Activated CD8-positive, alpha-beta memory T cell treated with anti-CD3 and anti-CD28 coated beads for 1 hour (primary cell): ENCODE data around the gene AK9.

Experiments
- DNase-seq, 2 donors: peaks; one replicate each; pipeline ENCODE4 v3.0.0-alpha.2; 2020; ENCODE audit warnings: low read depth in 1 of 2; ENCODE audit errors: extremely low read depth in 1 of 2

The AK9 gene

DNA sequence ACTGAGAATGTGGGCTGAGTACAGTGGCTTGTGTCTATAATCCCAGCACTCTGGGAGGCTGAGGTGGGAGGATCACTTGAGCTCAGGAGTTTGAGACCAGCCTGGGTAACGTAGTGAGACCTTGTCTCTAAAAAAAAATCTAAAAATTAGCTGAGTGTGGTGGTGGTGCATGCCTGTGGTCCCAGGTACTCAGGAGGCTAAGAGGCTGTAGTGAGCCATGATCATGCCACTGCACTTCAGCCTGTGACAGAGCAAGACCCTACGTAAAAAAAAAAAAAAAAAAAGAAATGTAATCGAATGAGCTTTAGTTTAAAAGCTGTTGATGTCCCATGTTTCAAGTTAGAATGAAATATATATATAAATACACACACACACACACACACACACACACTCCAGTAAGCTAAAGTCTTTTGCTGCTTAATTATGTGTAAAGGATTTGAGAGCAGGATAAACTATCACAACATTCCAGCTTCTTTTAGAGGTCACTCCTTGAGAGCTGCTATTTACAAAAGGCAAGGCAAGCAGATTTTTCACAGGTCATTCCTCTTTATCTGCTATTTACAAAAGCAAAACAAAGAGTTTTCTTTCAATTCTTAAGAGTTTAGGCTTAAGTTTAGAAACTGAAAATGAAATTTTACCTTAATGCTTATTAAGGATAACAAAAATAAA is 230.7 kb downstream of the AK9 start:
- DNase-seq, result no peak

DNA sequence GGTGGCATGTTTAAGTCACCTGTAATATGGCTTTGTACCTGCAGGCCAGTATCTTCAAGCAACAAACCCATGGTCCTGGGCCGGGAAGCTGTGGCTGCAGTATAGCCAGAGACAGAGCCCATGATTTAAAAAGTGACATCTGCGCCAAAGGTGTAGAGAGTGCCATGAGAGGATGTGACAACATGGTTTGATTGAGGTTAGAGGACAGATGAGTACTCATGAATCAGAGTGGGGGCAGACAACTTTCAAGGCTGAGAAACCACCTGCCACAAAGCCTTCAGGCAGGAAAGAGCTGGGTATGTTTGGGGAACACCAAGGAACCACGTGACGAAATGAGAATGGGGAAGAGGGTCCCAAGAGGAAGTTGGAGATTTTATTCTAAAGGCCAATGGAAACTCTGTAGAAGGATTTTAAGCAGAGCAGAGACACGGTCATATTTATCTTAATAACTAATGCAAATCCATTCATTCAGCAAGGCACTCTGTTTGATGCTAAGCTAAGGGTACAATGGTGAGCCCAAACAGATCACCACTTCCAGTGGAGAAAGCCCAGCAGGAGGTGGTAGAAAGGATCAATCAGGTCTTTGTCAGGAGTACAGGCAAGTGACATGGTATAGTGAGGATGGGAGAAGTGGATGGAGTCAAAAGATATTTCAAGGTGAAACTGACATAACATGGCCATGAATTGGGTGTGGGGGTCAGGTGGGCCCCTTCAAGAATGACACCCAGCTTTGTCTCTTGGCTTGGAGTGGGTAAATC is 232.0 kb downstream of the AK9 start:
- DNase-seq, result no peak

DNA sequence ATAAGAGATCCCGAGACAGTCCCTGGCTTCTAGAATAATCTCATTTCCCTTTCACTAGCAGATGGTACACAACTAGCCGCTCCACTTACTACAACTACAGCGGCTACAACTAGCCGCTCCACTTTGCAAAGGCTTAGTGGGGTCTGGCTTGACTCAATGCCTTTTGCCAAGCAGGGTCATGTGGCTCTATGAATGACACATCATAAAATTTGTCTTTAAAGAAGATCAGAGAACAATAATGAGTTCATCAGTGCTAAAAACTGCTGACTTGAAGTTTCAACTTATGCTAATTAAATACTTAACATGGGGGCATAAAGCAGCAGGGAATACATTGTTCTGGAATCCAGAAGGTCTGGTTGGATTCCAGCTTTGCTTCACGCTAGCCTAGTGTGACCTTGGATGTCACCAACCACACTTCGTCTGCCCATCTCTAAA is 233.4 kb downstream of the AK9 start:
- DNase-seq, result no peak

DNA sequence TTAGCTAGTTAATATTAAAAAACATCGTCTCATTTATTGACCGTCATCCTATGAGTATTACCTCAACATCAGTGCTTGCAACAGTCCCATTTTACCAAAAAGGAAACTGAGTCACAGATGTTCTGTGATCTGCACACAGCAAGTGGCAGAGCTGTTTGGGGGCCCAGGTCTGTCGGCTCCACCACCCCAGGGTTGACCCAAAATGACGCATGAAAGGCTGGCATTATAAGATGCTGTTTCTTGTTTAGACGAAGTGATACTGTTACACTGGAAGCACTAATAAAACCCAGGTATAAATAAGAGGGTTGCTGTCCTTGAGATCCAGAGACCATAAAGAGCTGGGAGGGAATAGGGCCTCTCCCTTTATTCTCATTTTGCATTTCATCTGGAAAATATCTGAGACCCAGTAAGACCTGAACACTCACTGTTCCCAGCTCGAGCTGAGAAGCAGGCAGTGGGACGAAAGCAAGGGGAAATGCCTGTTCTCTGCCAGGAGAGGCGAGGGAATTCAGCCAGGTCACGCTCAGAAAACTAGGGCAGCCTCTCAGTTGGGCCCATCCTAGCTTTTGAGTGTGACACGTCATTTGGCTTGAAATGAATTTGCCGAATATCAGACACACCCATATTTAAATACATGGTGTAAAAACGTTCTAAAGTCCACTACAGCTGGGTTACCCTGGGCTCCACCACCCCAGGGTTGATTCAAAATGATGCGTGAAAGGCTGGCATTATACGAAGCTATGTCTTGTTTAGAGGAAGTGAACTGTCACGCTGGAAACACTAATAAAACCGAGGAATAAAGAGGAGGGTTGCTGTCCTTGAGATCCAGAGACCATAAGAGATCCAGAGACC is 234.1 kb downstream of the AK9 start:
- no peak for DNase-seq

DNA sequence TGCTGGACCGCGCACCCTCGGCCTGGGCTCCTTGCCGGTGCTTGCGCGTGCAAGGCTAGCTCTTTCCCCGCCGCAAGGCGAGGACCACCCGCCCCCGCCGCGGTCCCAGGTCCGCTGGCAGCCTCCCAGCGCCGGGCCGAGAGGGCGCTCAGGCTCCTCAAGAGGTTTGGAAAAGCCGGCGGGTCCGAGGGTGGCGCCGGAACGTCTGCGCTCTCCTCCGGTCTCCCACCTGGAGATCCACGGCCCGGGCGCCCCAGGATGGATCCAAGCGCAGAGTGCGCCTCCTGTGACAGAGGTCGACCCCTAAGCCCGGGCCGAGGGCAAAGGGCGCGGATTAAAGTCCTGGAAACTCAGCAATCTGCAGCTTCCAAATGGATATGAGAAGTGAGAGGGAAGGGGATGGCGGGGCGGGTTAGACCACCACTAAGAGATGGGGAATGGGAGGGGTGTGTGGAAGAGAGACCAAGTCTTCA is 234.9 kb downstream of the AK9 start:
- no peak for DNase-seq

DNA sequence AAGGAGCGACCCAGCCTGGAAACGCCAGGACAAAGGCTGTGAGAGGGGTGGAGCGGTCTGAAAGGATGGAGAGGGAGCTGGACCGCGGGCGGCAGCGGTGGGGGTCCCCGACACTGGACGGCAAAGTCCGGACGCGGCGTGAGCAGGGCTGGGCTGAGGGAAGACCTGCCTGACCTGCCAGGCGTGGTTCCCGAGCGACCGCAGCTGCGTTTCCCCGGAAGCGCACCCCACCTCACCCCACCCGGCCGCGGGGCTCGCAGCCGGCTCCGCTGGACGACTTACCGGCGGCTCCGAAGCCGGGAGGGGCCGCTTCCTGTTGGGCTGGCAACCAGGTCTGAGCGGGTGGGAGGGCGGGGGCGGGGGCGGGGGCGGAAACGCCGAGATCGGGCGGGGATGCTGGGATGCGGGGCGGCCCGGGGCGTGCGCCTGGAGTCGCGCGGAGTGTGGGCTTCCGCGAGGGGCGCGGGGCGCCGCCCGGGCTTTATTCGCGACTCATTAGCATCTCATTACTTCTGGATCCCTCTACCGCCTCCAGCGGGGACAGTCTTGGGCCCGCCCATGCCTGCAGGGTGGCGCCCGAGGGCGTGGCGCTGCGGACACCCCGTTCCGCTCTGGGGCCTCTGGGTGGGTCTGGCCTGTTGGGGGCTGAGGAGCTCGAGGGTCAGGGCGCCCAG is 235.4 kb downstream of the AK9 start, which contains the start of gene MICAL1:
TSS of gene MICAL1 (minus strand) at position 336 of the 674 bp plus-strand sequence. CDS start 1,576 bp downstream, outside the sequence.
- DNase-seq, result peak; percentile 36 to 54

DNA sequence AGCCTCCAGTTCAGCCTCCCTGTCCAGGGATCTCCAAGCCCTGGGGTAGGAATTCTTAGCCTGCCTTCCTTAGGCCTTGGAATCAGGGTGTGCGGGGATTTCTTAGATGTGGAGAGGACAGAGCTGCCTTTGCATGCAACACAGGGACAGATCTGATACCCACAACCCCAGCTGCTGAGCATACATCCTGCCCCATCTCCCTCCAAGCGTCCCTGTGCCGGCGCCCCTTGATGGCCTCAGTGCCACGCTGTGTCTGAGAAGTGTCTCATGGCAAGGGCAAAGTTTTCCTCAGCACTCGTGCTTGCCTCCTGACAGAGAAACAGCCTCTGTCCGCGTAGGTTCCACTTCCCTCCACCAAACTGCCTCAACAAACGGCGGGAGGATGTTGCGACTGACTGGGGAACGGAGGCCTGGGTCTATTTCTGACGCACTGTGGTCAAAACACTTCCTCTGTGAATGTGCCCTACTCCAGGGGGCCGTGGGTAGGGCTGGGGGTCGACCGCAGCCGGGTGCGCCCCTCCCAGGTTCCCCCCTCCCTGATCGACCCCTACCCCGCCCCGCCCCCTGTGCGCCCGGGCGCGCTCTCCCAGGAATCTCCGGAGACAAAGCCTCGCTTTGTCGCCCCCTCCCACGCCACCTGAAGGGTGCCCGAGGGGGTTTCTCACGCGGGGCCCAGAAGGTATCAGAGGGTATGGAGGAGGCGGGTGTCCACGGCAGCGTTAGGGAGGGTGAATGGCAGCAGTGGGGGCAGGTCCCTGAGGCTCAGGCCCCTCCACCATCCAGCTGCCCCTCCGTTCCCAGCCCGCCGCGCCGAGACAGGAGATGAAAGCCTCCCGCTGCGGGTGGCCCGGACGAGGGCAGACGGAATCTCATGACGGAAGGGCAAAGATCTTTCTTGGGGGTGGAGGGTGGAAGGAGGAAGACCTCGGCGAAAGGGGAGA is 236.2 kb downstream of the AK9 start:
- DNase-seq, result peak; percentile 43 to 71

DNA sequence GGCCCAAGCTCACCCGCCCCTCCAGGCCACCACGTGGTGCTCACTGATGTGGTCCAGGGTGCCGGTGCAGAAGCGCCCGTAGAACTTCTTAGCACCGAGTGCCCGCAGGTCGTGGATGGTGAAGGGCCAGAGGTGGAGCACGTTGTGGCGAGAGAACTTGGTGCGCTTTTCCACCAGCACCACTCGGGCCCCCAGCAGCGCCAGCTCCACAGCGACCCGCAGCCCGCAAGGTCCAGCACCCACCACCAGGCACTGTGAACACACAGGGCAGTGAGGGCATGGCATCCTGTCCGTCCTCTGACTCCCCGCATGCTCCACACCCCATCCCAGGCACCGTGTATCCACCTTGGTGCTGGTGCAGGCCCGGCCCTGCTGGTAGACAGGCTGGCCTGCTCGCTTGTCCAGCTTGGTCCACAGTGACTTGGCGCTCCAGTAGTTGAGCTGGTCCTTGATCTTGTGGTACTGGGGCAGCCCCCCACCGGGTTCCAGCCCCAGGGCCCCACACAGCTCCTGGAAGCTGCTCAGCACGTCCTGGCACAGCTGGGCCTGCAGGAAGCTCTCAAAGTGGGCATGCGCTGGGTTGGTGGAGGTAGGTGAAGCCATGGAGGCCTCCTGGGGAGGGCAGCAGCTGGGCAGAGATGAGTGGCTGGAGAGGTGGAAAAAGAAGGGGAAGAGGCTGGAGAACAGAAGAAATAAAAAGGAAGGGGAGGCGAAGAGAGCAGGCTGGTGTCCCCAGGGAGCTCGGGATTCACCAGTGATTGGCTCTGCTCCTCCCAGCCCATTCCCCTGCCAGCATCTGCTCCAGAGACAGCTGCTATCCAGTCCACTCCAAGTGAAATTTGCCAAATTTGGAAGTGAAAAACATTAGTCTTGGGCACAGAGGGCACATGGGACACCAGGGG is 237.2 kb downstream of the AK9 start:
- no peak for DNase-seq

DNA sequence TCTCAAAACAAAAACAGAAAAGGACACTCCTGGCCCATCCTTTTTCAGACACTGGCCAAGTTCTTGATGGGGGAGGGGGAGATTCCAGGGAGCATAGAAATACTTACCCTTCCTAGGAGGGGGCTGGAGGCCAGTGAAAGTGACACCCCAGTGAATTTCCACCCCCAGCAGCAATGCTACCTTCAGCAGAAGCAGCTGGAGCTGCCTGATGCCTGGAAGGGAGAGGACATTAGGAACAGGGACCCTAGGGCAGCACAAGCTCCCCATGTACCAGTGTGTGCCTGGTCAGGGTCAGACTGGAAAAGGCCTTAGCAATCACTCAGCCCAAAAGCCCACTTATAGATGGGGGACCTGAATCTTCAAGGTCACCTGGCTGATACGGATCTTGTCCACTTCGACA is 237.8 kb downstream of the AK9 start:
- no peak for DNase-seq

DNA sequence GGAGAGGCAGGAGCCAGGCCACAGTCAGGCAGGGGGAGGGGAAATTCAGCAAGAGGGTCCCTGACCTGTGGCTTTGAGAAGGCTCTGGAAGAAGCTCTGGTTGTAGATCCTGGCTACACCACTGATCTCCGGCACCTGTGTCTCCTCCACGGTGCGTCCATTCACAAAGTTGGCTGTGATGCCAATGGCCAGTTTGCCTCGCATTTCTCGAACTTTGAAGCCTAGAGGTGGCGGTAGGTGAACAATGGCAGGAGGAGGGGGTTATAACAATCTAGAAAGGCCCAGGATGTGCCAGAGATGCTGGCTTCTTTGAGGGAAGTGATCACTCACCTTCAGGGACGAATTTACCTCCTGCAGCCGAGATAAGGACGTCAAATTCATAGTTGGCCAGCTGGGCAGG is 238.8 kb downstream of the AK9 start:
- no peak for DNase-seq

DNA sequence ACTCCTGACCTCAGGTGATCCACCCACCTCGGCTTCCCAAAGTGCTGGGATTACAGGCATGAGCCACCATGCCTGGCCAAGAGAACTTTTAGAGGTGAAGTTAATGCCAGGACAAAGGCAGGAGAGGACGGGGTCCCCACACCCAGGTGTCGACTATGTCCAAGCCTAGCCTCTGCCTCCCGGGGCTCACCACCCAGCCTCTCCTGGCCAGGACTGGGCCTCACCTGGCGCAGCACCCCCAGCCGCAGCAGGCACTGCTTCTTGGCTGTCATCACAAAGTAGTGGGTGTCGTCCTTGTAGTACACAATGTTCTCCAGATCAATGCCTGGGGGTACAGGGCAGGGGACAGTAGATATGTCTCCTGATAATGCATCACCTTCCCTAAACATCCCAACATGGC is 239.6 kb downstream of the AK9 start:
- DNase-seq, result no peak

DNA sequence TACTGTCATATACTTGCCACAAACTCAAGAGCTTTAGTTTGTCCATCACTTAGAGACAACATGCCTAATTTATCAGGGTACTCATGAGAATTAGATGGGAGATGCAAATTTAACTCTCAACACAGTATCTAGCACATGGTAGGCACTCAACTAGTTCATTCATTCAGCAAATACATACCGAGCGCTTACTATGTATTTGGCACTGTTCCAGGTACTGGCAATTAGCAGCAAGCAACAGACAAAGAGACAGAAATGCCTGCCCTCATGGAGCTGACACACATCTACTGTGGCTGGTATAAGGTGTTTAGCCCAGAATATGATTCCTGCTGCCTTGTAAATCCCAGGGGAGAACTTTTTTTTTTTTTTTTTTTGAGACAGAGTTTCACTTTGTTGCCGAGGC is 240.2 kb downstream of the AK9 start:
- DNase-seq, result no peak

DNA sequence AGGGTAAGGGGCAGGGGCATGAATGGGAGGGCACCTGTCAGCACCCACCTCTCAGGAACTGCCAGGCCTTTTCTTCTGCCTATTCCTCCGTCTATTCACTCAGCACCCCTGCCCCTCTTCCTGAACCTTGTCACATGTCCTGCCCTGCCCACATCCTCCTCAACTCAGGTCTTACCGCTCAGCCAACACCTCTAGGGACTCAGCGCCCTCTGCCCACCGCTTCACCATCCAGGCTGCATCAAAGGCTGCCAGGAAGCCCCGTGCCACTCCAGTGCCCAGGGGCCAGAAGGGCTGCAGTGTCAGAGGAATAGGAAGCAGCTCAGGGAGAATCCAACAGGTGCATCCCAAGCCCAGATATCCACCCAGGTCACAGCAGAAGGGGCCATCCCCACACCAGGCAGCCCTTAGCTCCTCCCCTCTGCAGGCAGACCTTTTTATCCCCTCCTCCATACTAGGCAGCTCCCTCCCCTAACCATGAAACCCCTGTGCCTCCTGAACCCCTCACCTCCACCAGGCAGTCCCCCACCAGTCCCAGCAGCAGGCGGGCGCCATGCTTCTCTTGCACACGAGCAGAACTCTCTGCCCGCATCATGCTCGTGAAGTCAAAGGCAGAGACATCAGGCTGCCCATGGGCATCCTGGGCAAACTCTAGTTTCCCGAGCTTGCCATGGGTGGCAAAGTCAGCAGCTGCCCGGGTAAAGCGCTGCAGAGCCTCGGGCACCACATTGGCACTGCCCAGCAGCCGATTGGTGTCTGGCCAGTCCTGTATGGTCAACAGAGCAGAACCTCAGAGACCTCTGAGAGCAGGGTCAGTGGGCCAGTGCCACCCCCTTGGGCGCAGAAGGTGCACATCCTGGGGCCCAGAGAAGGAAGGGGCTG is 241.0 kb downstream of the AK9 start:
- no peak for DNase-seq

DNA sequence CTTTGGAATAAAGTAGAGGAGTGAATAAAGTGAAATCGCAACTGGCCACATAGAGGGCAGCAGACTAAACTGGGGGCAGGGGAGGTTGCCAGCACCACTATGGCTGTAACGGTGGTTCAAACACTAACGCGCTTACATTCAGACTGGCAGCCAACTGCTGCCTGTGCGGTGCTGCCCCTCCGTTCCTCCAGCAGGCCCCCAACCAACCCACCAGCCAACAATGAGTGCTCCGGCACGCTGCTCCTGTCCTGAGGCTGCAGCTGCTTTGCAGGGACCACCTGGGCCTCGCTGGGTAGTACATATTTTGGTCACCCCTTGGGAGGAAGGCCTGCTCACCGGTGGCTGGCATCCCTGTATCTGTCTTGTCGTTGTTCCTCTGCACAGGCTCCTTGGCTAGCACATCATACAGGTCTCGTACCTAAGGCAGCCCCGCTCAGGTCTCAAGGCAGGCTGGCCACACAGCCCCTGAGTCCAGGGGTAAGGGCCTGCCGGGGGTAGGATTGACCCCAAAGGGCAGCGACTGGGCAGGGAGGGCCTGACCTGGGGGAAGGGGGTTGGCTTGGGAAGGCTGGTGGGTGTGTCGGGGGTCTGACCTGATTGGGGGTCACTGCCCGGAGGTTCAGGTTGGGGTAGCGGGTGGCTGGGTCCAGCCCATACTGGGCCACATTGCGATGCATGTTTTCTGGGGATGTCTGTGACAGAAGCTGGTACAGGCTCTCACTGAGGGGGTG is 241.8 kb downstream of the AK9 start:
- no peak for DNase-seq

DNA sequence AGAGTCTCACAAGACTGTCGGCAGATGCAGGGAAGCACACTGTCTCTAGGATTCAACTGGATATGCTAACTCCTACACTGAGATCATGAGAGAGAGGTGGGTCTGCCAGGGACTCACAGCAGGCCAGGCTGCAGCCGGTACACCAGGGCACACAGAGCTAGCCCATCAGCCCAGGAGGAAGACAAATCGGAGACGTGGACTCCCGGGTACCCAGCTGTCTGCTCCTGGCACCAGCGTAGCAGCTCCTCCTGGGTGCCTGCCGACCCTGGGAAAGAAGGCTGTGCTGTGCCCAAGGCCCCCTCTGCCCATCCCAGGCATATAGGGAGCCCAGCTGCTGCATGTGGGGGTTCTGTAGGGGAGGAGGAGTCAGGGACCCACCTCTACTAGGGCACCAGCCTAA is 242.4 kb downstream of the AK9 start:
- no peak for DNase-seq

DNA sequence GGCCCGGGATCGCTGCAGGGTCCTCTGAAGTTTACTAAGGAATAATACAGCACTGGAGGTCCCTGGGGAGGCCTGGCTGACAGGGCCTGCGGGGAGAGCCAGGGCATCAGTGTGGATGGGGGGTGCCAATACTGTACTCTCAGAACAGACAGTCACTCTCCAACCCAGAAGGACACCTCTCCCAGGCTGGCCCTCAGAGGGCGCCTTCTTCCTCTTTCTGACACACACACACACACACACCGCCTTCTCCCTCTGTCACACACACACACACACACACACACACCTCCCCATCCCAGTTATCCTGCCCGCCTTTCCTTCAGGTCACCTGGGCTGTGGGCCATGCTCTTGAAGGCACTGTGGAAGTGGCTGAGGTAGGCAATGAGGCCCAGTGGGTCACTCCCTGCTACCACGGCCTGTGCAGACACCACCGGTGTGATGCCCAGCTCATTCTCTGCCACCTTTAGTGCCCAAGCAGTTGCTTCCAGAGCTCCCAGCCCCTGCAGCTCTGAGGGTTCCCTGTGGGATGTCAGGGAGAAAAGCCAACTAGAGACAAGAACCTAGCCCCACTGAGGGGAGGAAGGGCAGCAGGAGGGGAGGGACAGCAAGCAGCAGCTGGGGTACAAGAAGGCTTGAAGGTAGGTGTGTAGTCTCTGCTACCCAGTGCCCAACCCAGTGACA is 243.0 kb downstream of the AK9 start:
- no peak for DNase-seq

DNA sequence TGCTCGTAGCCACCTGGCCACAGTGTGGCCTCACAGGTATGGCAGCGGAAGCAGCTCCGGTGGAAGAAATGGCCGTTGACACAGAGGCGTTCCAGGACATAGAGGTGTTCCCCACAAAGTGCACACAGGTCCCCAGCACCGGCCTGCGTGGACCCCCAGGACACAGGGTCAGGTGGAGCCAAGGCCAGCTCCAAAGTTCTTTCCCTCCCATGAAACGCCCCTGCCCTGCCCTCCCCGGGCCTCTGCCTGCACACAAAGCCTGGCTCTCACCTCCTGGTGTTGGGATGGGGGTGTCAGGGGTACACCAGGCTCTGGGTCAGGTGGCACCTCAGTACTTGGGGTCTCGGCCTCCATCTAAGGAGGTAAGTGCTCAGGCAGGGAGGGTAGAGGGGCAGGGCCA is 243.9 kb downstream of the AK9 start:
- DNase-seq, result no peak
